Esophagus squamous epithelium (tissue), 4 donors: ENCODE results near the gene DLG2.

Source experiments
- CTCF ChIP-seq, 6 experiments: fragments of 450-650 bp in 4 of 6; fragments of 200-600 bp in 2 of 6; sonication (generic) in 2 of 6; IDR thresholded peaks; one replicate each; pipeline ENCODE4 v1.5.1; 2016 to 2019; ENCODE audit warnings: antibody characterized with exemption in 6 of 6, mild to moderate bottlenecking in 4 of 6, moderate library complexity in 4 of 6
- POLR2A ChIP-seq, 4 donors: fragments of 450-650 bp; IDR thresholded peaks; one replicate each; pipeline ENCODE4 v1.6.1; 2017; ENCODE audit warnings: antibody characterized with exemption in 4 of 4, mild to moderate bottlenecking in 4 of 4, moderate library complexity in 3 of 4

- TF ChIP-seq CTCF (IDR thresholded peaks at IDR 0.05), result no peak
- no peak for TF ChIP-seq POLR2A (IDR thresholded peaks at IDR 0.05)
Observed at GRCh38 chr11:85096939-85097338, 530.2 kb downstream of the DLG2 start.
